A549 (cell line): ENCODE results near the gene SSU72. TPM values are rescaled to one million over a fixed set of nuclear protein-coding genes. Genes with fewer than 3 reads are reported as not detected.
"Not testable (repeated sequence)": the region's sequence is repeated elsewhere in the genome, so short reads cannot be mapped to it uniquely, and the experiment has no call there.

Source experiments
- ATAC-seq, 2 experiments: fragments of 200-7000 bp in 1 of 2; fragments of >200 bp in 1 of 2; cut with Nextera tagmentation in 1 of 2; cut with Tn5 transposase in 1 of 2; 3 replicates each; pipeline versions ENCODE4 v1.8.0 to v1.9.1; 2018 to 2020; ENCODE audit warnings: mild to moderate bottlenecking in 1 of 2, moderate library complexity in 1 of 2
- CTCF ChIA-PET: fragments of 300-600 bp; sonication (Branson Sonifier 250); formaldehyde crosslinking; extraction: SDS; loops from one replicate; lab custom pipeline; 2021; ENCODE audit warnings: antibody characterized with exemption, inconsistent platforms; lab: Yijun Ruan, JAX
- POLR2A ChIA-PET: fragments of 350-600 bp; formaldehyde crosslinking; extraction: SDS; loops from one replicate; lab custom pipeline; 2021; ENCODE audit warnings: antibody characterized with exemption, inconsistent platforms; lab: Yijun Ruan, JAX
- DNase-seq, 2 experiments: peaks; one replicate each; pipeline versions ENCODE4 v3.0.0 to v3.0.0-alpha.2; 2011 to 2016; ENCODE audit warnings: low read depth in 1 of 2, low spot score in 1 of 2
- FAIRE-seq: peaks from 2 replicates; lab custom pipeline; 2011; peaks lifted over from hg19 to GRCh38; lab: Jason Lieb, UNC
- H3K27ac ChIP-seq, 2 experiments: fragments of >200 bp; sonication (Bioruptor Twin); formaldehyde crosslinking; 3 replicates each; pipeline ENCODE4 v1.5.1; 2016 to 2017
- H3K4me1 ChIP-seq: fragments of >200 bp; sonication (Bioruptor Twin); formaldehyde crosslinking; 3 replicates; pipeline ENCODE4 v1.6.1; 2016
- H3K4me2 ChIP-seq: fragments of >200 bp; sonication (Bioruptor Twin); formaldehyde crosslinking; 3 replicates; pipeline ENCODE4 v1.6.1; 2016
- H3K4me3 ChIP-seq: fragments of >200 bp; sonication (Bioruptor Twin); formaldehyde crosslinking; 3 replicates; pipeline ENCODE4 v1.5.1; 2016
- H3K9me3 ChIP-seq: fragments of >200 bp; sonication (Bioruptor Twin); formaldehyde crosslinking; 3 replicates; pipeline ENCODE4 v1.6.1; 2016
- CEBPB ChIP-seq, 2 experiments: fragments of >200 bp in 1 of 2; sonication (Bioruptor Twin) in 1 of 2; formaldehyde crosslinking in 1 of 2; IDR thresholded peaks; 2 replicates each; pipeline ENCODE4 v1.6.1; 2012 to 2016
- CHD4 ChIP-seq: fragments of 200-600 bp; sonication (generic); IDR thresholded peaks from 2 replicates; pipeline ENCODE4 v1.6.1; 2016; ENCODE audit warnings: antibody characterized with exemption, mild to moderate bottlenecking, borderline replicate concordance
- EP300 ChIP-seq, 2 experiments: fragments of >200 bp; sonication (Bioruptor Twin); formaldehyde crosslinking; IDR thresholded peaks; 2 replicates in 1 of 2; 3 replicates in 1 of 2; pipeline ENCODE4 v1.6.1; 2016 to 2017
- FOSB ChIP-seq: fragments of 250-450 bp; sonication (Bioruptor Pico); IDR thresholded peaks from 2 replicates; pipeline ENCODE4 v1.5.0; 2020; ENCODE audit warnings: mild to moderate bottlenecking, moderate library complexity
- HOXB5 ChIP-seq: fragments of 250-450 bp; sonication (Bioruptor Pico); IDR thresholded peaks from 2 replicates; pipeline ENCODE4 v1.5.0; 2020; ENCODE audit warnings: mild to moderate bottlenecking, moderate library complexity
- JUNB ChIP-seq: fragments of >200 bp; sonication (Bioruptor Twin); formaldehyde crosslinking; IDR thresholded peaks from 2 replicates; pipeline ENCODE4 v1.6.1; 2016
- KDM1A ChIP-seq: fragments of 200-600 bp; sonication (generic); IDR thresholded peaks from 2 replicates; pipeline ENCODE4 v1.6.1; 2016; ENCODE audit warnings: low read depth, mild to moderate bottlenecking
- KDM5A ChIP-seq: fragments of 200-600 bp; sonication (generic); IDR thresholded peaks from 2 replicates; pipeline ENCODE4 v1.6.1; 2016; ENCODE audit warnings: antibody characterized with exemption, mild to moderate bottlenecking
- NR3C1 ChIP-seq: fragments of >200 bp; sonication (Bioruptor Twin); formaldehyde crosslinking; IDR thresholded peaks from 3 replicates; pipeline ENCODE4 v1.6.1; 2017
- POLR2AphosphoS2 ChIP-seq: conservative IDR thresholded peaks from 2 replicates; pipeline ENCODE4 v1.6.1; 2012; ENCODE audit warnings: low read length, improper control_type of control experiment, inconsistent platforms
- RARB ChIP-seq: fragments of 250-450 bp; sonication (Bioruptor Pico); IDR thresholded peaks from 2 replicates; pipeline ENCODE4 v1.8.0; 2021; ENCODE audit warnings: mild to moderate bottlenecking, moderate library complexity
- SREBF2 ChIP-seq: fragments of 450-650 bp; IDR thresholded peaks from 2 replicates; pipeline ENCODE4 v1.6.1; 2014; ENCODE audit warnings: mild to moderate bottlenecking, moderate library complexity
- TFCP2L1 ChIP-seq: fragments of 250-450 bp; sonication (Bioruptor Pico); IDR thresholded peaks from 2 replicates; pipeline ENCODE4 v1.5.0; 2021; ENCODE audit warnings: mild to moderate bottlenecking
- ZC3H11A ChIP-seq: fragments of 450-650 bp; IDR thresholded peaks from 2 replicates; pipeline ENCODE4 v1.6.1; 2014; ENCODE audit warnings: antibody characterized with exemption, mild to moderate bottlenecking
- ZFP36 ChIP-seq: fragments of 450-650 bp; IDR thresholded peaks from 2 replicates; pipeline ENCODE4 v1.6.1; 2014; ENCODE audit warnings: borderline replicate concordance; ENCODE audit not compliant: partially characterized antibody
- ZNF302 ChIP-seq: fragments of 250-450 bp; sonication (Bioruptor Pico); IDR thresholded peaks from 2 replicates; pipeline ENCODE4 v1.9.0; 2021; ENCODE audit warnings: inconsistent platforms, mild to moderate bottlenecking, moderate library complexity
- ZSCAN20 ChIP-seq: fragments of 250-450 bp; sonication (Bioruptor Pico); IDR thresholded peaks from 2 replicates; pipeline ENCODE4 v1.8.0; 2022; ENCODE audit warnings: mild to moderate bottlenecking, moderate library complexity
- WGBS: methylation state at CpG from one replicate; pipeline ENCODE4 v1.1.6; 2017; ENCODE audit errors: missing lambda C conversion rate; 5-methylcytosine and 5-hydroxymethylcytosine counted together
- polyA plus RNA-seq, 4 experiments: library from polyadenylated mRNA; depleted of rRNA in 3 of 4; stranded (reverse); fragments of >200 nt; fragmentation: RNase III in 1 of 4; extraction: RNeasy Plus Mini Kit Qiagen cat#74134 plus additional on column Dnase treatment in 1 of 4; gene quantifications; 2 replicates in 3 of 4; 3 replicates in 1 of 4; pipeline ENCODE4 v1.2.3, GENCODE V29; 2011 to 2017
- TF ChIP-seq, protein P1 (sequence below): fragments of >200 bp; sonication (Bioruptor Twin); formaldehyde crosslinking; IDR thresholded peaks from 3 replicates; pipeline ENCODE4 v1.5.1; 2016
- TF ChIP-seq, protein P2 (sequence below): fragments of 150-350 bp; IDR thresholded peaks from 2 replicates; pipeline ENCODE4 v1.6.1; 2014; ENCODE audit warnings: low read depth, mild to moderate bottlenecking, low read length
- TF ChIP-seq, protein P3 (sequence below): fragments of 450-650 bp; IDR thresholded peaks from 2 replicates; pipeline ENCODE4 v1.6.1; 2014; ENCODE audit warnings: antibody characterized with exemption
- TF ChIP-seq, protein P4 (sequence below): fragments of >200 bp; sonication (Bioruptor Twin); formaldehyde crosslinking; IDR thresholded peaks from 2 replicates; pipeline ENCODE4 v1.6.1; 2016
- TF ChIP-seq, protein P5 (sequence below): IDR thresholded peaks from 2 replicates; pipeline ENCODE4 v1.6.1; 2012
- TF ChIP-seq, protein P6 (sequence below): fragments of 250-450 bp; sonication (Bioruptor Pico); IDR thresholded peaks from 2 replicates; pipeline ENCODE4 v1.5.0; 2021; ENCODE audit warnings: mild to moderate bottlenecking, moderate library complexity, borderline replicate concordance

The SSU72 gene
- polyA plus RNA-seq, 2 of the 4 experiments (the other 2 are of a cell fraction) = 75.3 to 101 TPM

DNA sequence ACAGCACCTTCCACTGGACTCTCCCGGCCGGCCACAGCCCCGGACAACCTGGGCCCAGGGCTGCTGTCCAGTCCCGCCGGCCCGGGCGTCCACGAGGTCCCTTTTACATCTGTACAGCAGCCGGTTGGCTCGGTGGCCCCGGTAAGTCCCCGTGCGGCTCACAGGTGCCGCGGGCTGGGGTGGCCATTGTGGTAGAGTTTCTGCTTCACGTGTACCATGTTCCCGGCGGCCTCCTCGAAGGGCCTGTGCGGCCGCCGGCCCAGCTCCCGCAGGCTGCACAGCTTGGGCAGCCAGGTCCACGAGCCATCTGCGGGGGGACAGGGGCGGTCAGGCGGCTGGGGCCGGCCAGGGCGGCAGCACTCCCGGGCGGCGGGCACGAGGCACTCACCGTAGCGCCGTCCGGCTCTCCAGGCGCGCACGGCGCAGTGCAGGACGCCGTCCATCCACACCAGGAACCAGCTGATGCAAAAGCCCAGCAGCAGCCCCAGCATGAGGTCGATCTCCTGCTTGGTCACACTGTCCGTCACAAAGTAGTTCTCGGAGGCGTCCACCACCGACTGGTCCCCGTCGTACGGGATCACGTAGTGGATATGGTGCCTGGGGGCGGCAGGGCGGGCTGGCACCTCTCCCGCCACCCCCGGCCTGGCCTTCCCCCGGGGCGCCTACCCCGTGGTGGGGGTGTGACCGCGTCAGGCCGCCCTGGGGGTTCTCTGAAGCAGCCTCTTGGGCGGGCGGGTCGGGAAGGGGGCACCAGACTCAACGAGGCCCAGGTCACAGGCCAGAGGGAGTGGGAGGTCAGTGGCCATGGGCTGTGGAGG is 39.3 kb downstream of the SSU72 start (continued):
- TF ChIP-seq, protein P1, sequence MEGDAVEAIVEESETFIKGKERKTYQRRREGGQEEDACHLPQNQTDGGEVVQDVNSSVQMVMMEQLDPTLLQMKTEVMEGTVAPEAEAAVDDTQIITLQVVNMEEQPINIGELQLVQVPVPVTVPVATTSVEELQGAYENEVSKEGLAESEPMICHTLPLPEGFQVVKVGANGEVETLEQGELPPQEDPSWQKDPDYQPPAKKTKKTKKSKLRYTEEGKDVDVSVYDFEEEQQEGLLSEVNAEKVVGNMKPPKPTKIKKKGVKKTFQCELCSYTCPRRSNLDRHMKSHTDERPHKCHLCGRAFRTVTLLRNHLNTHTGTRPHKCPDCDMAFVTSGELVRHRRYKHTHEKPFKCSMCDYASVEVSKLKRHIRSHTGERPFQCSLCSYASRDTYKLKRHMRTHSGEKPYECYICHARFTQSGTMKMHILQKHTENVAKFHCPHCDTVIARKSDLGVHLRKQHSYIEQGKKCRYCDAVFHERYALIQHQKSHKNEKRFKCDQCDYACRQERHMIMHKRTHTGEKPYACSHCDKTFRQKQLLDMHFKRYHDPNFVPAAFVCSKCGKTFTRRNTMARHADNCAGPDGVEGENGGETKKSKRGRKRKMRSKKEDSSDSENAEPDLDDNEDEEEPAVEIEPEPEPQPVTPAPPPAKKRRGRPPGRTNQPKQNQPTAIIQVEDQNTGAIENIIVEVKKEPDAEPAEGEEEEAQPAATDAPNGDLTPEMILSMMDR = no peak
- no peak for TF ChIP-seq KDM5A
- TF ChIP-seq RARB (CRISPR knock-in tag) = no peak
- no peak for TF ChIP-seq CEBPB (IDR thresholded peaks at IDR 0.05)
- TF ChIP-seq KDM1A = no peak
- no peak for TF ChIP-seq TFCP2L1 (CRISPR knock-in tag)
- no peak for TF ChIP-seq FOSB (CRISPR knock-in tag)
- no peak for TF ChIP-seq ZNF302 (CRISPR knock-in tag)
- TF ChIP-seq, protein P2, sequence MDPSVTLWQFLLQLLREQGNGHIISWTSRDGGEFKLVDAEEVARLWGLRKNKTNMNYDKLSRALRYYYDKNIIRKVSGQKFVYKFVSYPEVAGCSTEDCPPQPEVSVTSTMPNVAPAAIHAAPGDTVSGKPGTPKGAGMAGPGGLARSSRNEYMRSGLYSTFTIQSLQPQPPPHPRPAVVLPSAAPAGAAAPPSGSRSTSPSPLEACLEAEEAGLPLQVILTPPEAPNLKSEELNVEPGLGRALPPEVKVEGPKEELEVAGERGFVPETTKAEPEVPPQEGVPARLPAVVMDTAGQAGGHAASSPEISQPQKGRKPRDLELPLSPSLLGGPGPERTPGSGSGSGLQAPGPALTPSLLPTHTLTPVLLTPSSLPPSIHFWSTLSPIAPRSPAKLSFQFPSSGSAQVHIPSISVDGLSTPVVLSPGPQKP = no peak
- TF ChIP-seq, protein P3, sequence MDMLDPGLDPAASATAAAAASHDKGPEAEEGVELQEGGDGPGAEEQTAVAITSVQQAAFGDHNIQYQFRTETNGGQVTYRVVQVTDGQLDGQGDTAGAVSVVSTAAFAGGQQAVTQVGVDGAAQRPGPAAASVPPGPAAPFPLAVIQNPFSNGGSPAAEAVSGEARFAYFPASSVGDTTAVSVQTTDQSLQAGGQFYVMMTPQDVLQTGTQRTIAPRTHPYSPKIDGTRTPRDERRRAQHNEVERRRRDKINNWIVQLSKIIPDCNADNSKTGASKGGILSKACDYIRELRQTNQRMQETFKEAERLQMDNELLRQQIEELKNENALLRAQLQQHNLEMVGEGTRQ = no peak
- no peak for TF ChIP-seq NR3C1

DNA sequence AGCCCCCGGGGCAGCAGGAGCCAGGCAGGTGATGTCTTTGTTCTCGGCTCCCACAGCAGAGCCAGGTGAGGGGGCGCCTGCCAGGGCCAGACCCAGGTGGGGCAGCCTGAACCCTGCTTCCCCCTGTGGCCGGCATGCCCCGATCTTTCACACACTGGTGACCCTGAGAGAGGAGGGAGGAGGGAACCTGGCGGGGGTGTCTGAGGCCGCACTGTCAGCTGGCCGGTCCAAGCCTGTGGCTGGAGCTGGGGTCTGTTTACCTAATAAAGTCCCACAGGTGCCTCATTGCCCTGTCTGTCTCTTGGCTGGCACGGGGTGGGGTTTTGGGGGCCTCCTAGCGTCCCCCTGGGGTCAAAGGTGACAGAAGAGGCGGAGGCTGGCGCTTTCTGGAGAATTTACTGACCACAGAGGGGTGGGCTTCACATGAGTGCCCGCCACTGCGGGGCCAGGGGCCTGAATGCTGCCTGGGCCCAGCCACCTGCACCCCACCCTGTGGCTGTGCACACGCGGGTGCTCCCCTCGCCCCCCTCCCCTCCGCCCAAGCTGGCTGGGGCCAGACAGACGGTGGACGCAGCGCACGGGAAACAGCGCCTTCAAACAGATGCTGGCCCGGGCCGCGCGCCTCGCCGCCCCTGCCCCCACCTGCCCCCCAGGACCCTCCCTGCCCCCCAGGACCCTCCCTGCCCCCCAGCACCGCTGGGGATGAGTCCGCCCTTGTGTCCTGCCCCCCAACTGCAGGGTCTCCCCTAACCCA is 40.1 kb downstream of the SSU72 start:
- POLR2A ChIA-PET = no interaction called here
- TF ChIP-seq CHD4 (no peak), ZC3H11A (no peak), CEBPB (IDR thresholded peaks at IDR 0.05) (no peak), NR3C1 (no peak), POLR2AphosphoS2 (no peak), EP300 (IDR thresholded peaks at IDR 0.05) (no peak), FOSB (CRISPR knock-in tag) (no peak), SREBF2 (no peak), JUNB (no peak), ZSCAN20 (CRISPR knock-in tag) (no peak), HOXB5 (no peak), ZFP36 (no peak)
- TF ChIP-seq, protein P4, sequence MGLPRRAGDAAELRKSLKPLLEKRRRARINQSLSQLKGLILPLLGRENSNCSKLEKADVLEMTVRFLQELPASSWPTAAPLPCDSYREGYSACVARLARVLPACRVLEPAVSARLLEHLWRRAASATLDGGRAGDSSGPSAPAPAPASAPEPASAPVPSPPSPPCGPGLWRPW = no peak
- TF ChIP-seq, protein P5, sequence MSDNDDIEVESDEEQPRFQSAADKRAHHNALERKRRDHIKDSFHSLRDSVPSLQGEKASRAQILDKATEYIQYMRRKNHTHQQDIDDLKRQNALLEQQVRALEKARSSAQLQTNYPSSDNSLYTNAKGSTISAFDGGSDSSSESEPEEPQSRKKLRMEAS = no peak
- TF ChIP-seq, protein P6, sequence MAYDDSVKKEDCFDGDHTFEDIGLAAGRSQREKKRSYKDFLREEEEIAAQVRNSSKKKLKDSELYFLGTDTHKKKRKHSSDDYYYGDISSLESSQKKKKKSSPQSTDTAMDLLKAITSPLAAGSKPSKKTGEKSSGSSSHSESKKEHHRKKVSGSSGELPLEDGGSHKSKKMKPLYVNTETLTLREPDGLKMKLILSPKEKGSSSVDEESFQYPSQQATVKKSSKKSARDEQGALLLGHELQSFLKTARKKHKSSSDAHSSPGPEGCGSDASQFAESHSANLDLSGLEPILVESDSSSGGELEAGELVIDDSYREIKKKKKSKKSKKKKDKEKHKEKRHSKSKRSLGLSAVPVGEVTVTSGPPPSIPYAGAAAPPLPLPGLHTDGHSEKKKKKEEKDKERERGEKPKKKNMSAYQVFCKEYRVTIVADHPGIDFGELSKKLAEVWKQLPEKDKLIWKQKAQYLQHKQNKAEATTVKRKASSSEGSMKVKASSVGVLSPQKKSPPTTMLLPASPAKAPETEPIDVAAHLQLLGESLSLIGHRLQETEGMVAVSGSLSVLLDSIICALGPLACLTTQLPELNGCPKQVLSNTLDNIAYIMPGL (CRISPR knock-in tag) = no peak
- TF ChIP-seq, all 56 proteins: peak for 0
- Histone ChIP-seq H3K4me1 (no peaks in the 10 kb centered on the region), H3K4me2 (no peak overlapping the region), H3K4me3 (no peak overlapping the region), H3K9me3 (no peaks in the 10 kb centered on the region; the same call in 2 of the 3 replicates), H3K27ac (no peak overlapping the region)
- 100% methylated on average over 4 of the region's 31 CpGs for WGBS
- CTCF ChIA-PET = no interaction called here
- ATAC-seq (peak; percentile 17 to 24; a peak in 2 of 6 replicates), DNase-seq (no peak), FAIRE-seq (no peak)

DNA sequence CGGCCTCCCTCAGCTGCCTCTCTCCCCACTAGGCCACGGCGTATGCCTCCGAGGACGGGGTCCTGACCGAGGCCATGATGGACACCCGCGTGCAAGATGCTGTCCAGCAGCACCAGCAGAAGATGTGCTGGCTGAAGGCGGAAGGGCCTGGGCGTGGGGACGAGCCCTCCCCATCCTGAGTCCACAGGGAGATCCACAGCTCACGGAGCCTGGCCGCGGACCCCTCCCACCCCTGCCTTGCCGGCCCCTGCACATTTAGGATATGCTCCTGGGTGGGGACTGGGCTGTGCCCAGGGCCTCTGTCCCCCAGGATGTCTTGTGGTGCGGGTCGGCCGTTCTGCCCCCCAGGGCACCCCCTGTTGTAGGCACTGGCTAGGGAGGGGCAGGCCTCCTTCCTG is 40.8 kb downstream of the SSU72 start:
- POLR2A ChIA-PET, ATAC-seq, CTCF ChIA-PET, FAIRE-seq, H3K4me1 ChIP-seq, H3K27ac ChIP-seq, H3K4me3 ChIP-seq, DNase-seq, H3K9me3 ChIP-seq, H3K4me2 ChIP-seq: not testable (repeated sequence)
- 92% methylated on average over 6 of the region's 18 CpGs for WGBS

DNA sequence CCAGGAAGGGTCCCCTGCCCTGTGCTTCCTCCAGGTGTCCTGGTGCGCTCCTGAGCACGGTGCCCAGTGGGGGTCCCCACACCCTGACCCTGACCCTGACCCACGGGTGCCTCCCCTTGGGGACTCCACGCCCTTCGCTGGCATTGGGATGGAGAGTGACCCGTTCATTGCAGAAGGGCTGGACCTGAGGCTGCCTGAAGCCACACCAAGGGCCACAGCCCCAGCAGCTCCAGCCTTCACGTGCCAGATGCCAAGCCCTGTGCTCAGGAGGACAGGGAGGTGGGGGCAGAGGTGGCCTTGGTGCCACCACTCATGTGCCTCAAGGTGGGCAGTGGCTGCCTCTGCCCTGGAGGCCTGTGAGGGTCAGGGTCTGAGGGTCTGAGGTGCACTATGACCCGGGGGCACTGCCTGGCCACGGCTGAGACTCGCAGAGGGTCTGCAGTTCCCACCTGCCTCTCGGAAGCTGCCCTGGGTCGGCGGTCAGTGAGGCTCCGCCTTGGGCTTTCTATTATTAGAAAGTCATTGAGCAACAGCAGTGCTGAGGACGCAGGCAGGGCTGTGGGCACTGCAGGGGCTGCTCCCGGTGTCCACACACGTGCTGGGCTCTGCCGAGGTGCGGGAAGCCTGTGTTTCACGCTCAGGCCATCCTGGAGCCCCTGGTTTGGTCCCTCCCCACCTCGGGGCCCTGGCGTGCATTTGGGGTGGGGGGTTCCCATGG is 41.3 kb downstream of the SSU72 start:
- FAIRE-seq, POLR2A ChIA-PET, H3K27ac ChIP-seq, DNase-seq, H3K9me3 ChIP-seq, H3K4me1 ChIP-seq, H3K4me2 ChIP-seq, ATAC-seq, H3K4me3 ChIP-seq, CTCF ChIA-PET: not testable (repeated sequence)
- WGBS = 87% methylated on average over 6 of the region's 22 CpGs
